NCI-H2227 (cell line): ENCODE results near the gene VIPAS39.

Experiments
- DNase-seq: peaks from one replicate; lab custom pipeline; 2025; ENCODE audit not compliant: unreplicated experiment; lab: John Stamatoyannopoulos, UW

The VIPAS39 gene

GRCh38 chr14:77406718-77407117 is 50.7 kb downstream of the VIPAS39 start:
- DNase-seq, result no peak

GRCh38 chr14:77406086-77406485 is 51.3 kb downstream of the VIPAS39 start:
- no peak for DNase-seq

- no peak for DNase-seq
These were observed 53.6 kb downstream of the VIPAS39 start for GRCh38 chr14:77403768-77404167.

- DNase-seq, result no peak
These were observed 57.2 kb downstream of the VIPAS39 start for GRCh38 chr14:77400216-77400615.

GRCh38 chr14:77390188-77390587 is 67.2 kb downstream of the VIPAS39 start:
- no peak for DNase-seq

- DNase-seq, result no peak
These were observed 78.7 kb downstream of the VIPAS39 start for GRCh38 chr14:77378701-77379100.

- no peak for DNase-seq
These were observed 79.9 kb downstream of the VIPAS39 start for GRCh38 chr14:77377502-77377844.

- peak; percentile 87 for DNase-seq
These were observed 80.5 kb downstream of the VIPAS39 start, which contains the start of the genes SAMD15 and TMED8 for GRCh38 chr14:77376771-77377501. TSS of gene SAMD15 (plus strand) at chr14:77377379. CDS start at chr14:77377419, 40 bp downstream. TSS of gene TMED8 (minus strand) at chr14:77377094. CDS start at chr14:77377053, 41 bp downstream.
